ENCODE results near the gene MALT1. TPM values are rescaled to one million over a fixed set of nuclear protein-coding genes. Genes with fewer than 3 reads are reported as not detected.
"Not testable (repeated sequence)": the region's sequence is repeated elsewhere in the genome, so short reads cannot be mapped to it uniquely, and the experiment has no call there.

MALT1 gene
- total RNA-seq, 1 experiment from 2014 or later: 36.4 TPM

- no peak for DNase-seq (ENCODE audit: extremely low read depth, low read depth)
These were observed 94.9 kb downstream of the MALT1 start for GRCh38 chr18:58766164-58766563.

GRCh38 chr18:58766946-58767345 lies 95.7 kb downstream of the MALT1 start:
- DNase-seq (ENCODE audit: extremely low read depth, low read depth): no peak

- peak; percentile 44 for DNase-seq (ENCODE audit: extremely low read depth, low read depth)
These were observed 97.2 kb downstream of the MALT1 start for GRCh38 chr18:58768293-58768974.

- no peak for DNase-seq (ENCODE audit: extremely low read depth, low read depth)
These were observed 98.1 kb downstream of the MALT1 start for GRCh38 chr18:58769321-58769720.

GRCh38 chr18:58770601-58771000 lies 99.3 kb downstream of the MALT1 start:
- no peak for DNase-seq (ENCODE audit: extremely low read depth, low read depth)

- DNase-seq (ENCODE audit: extremely low read depth, low read depth): no peak
These were observed 100.9 kb downstream of the MALT1 start for GRCh38 chr18:58772161-58772560.

- no peak for DNase-seq (ENCODE audit: extremely low read depth, low read depth)
These were observed 104.8 kb downstream of the MALT1 start for GRCh38 chr18:58776084-58776483.

GRCh38 chr18:58776541-58776940 lies 105.3 kb downstream of the MALT1 start:
- not testable (repeated sequence) for DNase-seq (ENCODE audit: extremely low read depth, low read depth)

- DNase-seq (ENCODE audit: extremely low read depth, low read depth): no peak
These were observed 106.2 kb downstream of the MALT1 start for GRCh38 chr18:58777471-58777870.

- no peak for DNase-seq (ENCODE audit: extremely low read depth, low read depth)
These were observed 108.3 kb downstream of the MALT1 start for GRCh38 chr18:58779529-58779928.

- DNase-seq (ENCODE audit: extremely low read depth, low read depth): no peak
These were observed 108.8 kb downstream of the MALT1 start for GRCh38 chr18:58780045-58780444.

GRCh38 chr18:58781627-58782194 lies 110.4 kb downstream of the MALT1 start:
- DNase-seq (ENCODE audit: extremely low read depth, low read depth): peak; percentile 62

- no peak for DNase-seq (ENCODE audit: extremely low read depth, low read depth)
These were observed 113.4 kb downstream of the MALT1 start for GRCh38 chr18:58784601-58785137.

- no peak for DNase-seq (ENCODE audit: extremely low read depth, low read depth)
These were observed 114.0 kb downstream of the MALT1 start for GRCh38 chr18:58785171-58785805.

- no peak for DNase-seq (ENCODE audit: extremely low read depth, low read depth)
These were observed 114.6 kb downstream of the MALT1 start for GRCh38 chr18:58785870-58786269.

GRCh38 chr18:58787536-58788149 lies 116.4 kb downstream of the MALT1 start:
- DNase-seq (ENCODE audit: extremely low read depth, low read depth): no peak

- no peak for DNase-seq (ENCODE audit: extremely low read depth, low read depth)
These were observed 117.2 kb downstream of the MALT1 start for GRCh38 chr18:58788470-58788869.

- no peak for DNase-seq (ENCODE audit: extremely low read depth, low read depth)
These were observed 118.0 kb downstream of the MALT1 start for GRCh38 chr18:58788971-58789875.

- DNase-seq (ENCODE audit: extremely low read depth, low read depth): no peak
These were observed 118.6 kb downstream of the MALT1 start for GRCh38 chr18:58789876-58790240.

- no peak for DNase-seq (ENCODE audit: extremely low read depth, low read depth)
These were observed 120.8 kb downstream of the MALT1 start for GRCh38 chr18:58792086-58792485.
